Neuronal stem cell (in vitro differentiated cells): ENCODE results near the gene NAA20.

Source experiments
- DNase-seq: peaks from one replicate; pipeline ENCODE4 v3.0.0-alpha.2; 2013; ENCODE audit warnings: low spot score
- H2AFZ ChIP-seq: one replicate; pipeline ENCODE4 v1.6.1; 2013; ENCODE audit warnings: mild to moderate bottlenecking, low read length, inconsistent platforms
- H2AK5ac ChIP-seq: 2 replicates; pipeline ENCODE4 v1.6.1; 2013; ENCODE audit warnings: low read depth, mild to moderate bottlenecking, inconsistent platforms, low read length, moderate library complexity, mixed read lengths
- H2BK120ac ChIP-seq: 2 replicates; pipeline ENCODE4 v1.6.1; 2013; ENCODE audit warnings: low read depth, mild to moderate bottlenecking, inconsistent platforms, low read length, moderate library complexity, mixed read lengths
- H2BK12ac ChIP-seq: one replicate; pipeline ENCODE4 v1.6.1; 2013; ENCODE audit warnings: low read length, inconsistent platforms
- H2BK15ac ChIP-seq: 2 replicates; pipeline ENCODE4 v1.6.1; 2013; ENCODE audit warnings: mild to moderate bottlenecking, low read length, inconsistent platforms, mixed read lengths
- H2BK5ac ChIP-seq: one replicate; pipeline ENCODE4 v1.6.1; 2013; ENCODE audit warnings: inconsistent platforms, mild to moderate bottlenecking, low read length, moderate library complexity
- H3K14ac ChIP-seq: one replicate; pipeline ENCODE4 v1.6.1; 2013; ENCODE audit warnings: low read length, inconsistent platforms
- H3K18ac ChIP-seq: 2 replicates; pipeline ENCODE4 v1.6.1; 2013; ENCODE audit warnings: low read length, inconsistent platforms
- H3K23ac ChIP-seq: 2 replicates; pipeline ENCODE4 v1.6.1; 2013; ENCODE audit warnings: low read depth, mild to moderate bottlenecking, mixed read lengths, low read length, inconsistent platforms; ENCODE audit not compliant: poor library complexity
- H3K27ac ChIP-seq: replicated peaks from 3 replicates; pipeline ENCODE4 v1.5.1; 2013; ENCODE audit warnings: low read length, inconsistent platforms
- H3K27me3 ChIP-seq, 3 experiments: 2 replicates each; pipeline ENCODE4 v1.6.1; 2013; ENCODE audit warnings: low read length in 3 of 3, mild to moderate bottlenecking in 2 of 3, inconsistent platforms in 1 of 3, low read depth in 1 of 3, mixed read lengths in 1 of 3, moderate library complexity in 1 of 3; ENCODE audit not compliant: control insufficient read depth in 3 of 3, insufficient read depth in 3 of 3
- H3K36me3 ChIP-seq, 2 donors: replicated peaks in 1 of 2; 2 replicates each; pipeline ENCODE4 v1.6.1; 2013; ENCODE audit warnings: low read length in 2 of 2; ENCODE audit not compliant: control insufficient read depth in 2 of 2, insufficient read depth in 2 of 2
- H3K4ac ChIP-seq: 2 replicates; pipeline ENCODE4 v1.6.1; 2013; ENCODE audit warnings: inconsistent platforms, mild to moderate bottlenecking, low read length, moderate library complexity
- H3K4me1 ChIP-seq, 2 donors: 1 replicate in 1 of 2; 2 replicates in 1 of 2; pipeline ENCODE4 v1.6.1; 2013; ENCODE audit warnings: low read length in 2 of 2, low read depth in 1 of 2; ENCODE audit not compliant: control insufficient read depth in 2 of 2, insufficient read depth in 1 of 2
- H3K4me2 ChIP-seq: one replicate; pipeline ENCODE4 v1.6.1; 2013; ENCODE audit warnings: mild to moderate bottlenecking, low read length, inconsistent platforms; ENCODE audit not compliant: insufficient read depth, poor library complexity, severe bottlenecking
- H3K4me3 ChIP-seq, 2 donors: 2 replicates each; pipeline ENCODE4 v1.5.1; 2013; ENCODE audit warnings: low read length in 2 of 2, mild to moderate bottlenecking in 2 of 2, inconsistent platforms in 1 of 2, moderate library complexity in 1 of 2
- H3K79me1 ChIP-seq: one replicate; pipeline ENCODE4 v1.6.1; 2013; ENCODE audit warnings: low read depth, mild to moderate bottlenecking, inconsistent platforms, low read length, moderate library complexity
- H3K9ac ChIP-seq: one replicate; pipeline ENCODE4 v1.6.1; 2013; ENCODE audit warnings: mild to moderate bottlenecking, low read depth, low read length, inconsistent platforms; ENCODE audit not compliant: poor library complexity
- H3K9me3 ChIP-seq, 2 donors: replicated peaks in 1 of 2; 2 replicates each; pipeline versions ENCODE3 to v1.6.1; 2013; ENCODE audit warnings: low read length in 2 of 2, mild to moderate bottlenecking in 2 of 2, inconsistent platforms in 1 of 2, low read depth in 1 of 2, mixed read lengths in 1 of 2, moderate library complexity in 1 of 2; ENCODE audit not compliant: control insufficient read depth in 2 of 2, insufficient read depth in 1 of 2
- H4K8ac ChIP-seq: one replicate; pipeline ENCODE4 v1.6.1; 2013; ENCODE audit warnings: low read depth, mild to moderate bottlenecking, inconsistent platforms, low read length, moderate library complexity
- H4K91ac ChIP-seq: one replicate; pipeline ENCODE4 v1.6.1; 2013; ENCODE audit warnings: low read length, low read depth, mild to moderate bottlenecking, inconsistent platforms; ENCODE audit not compliant: poor library complexity
- WGBS, 2 donors: extraction: QIAGEN DNeasy Blood & Tissue Kit; methylation state at CpG; one replicate each; pipeline ENCODE4 v1.1.7; 2013; ENCODE audit warnings: missing lambda C conversion rate in 2 of 2, mixed read lengths in 1 of 2; ENCODE audit not compliant: insufficient read length in 2 of 2, insufficient replicate concordance in 1 of 2; ENCODE audit errors: extremely low coverage in 2 of 2; 5-methylcytosine and 5-hydroxymethylcytosine counted together

NAA20 gene

DNA sequence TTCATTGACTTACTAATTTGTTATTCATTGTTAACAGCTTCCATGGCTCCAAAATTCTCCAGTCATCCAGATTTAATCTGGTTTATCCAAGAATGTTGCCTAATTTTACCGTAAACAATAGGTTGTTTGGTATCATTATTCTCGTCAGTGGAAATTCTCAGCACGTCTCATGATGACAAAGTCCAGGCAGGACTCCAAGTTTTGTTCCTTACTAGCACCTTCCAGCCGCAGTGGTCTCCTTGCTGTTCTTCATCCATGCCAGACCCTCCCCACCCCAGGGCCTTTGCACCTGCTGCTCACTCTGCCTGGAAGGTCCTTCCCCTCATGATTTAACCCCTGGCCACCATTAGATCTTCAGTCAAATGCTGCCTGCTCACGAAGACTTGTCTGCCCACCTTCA lies 48.1 kb upstream of the NAA20 start:
- H2AFZ ChIP-seq: no peak overlapping the region
- no CpG with 5 or more reads among the region's 5 CpGs for WGBS, 2 donors
- peak overlapping the region; percentile 31 for H4K91ac ChIP-seq
- H2BK15ac ChIP-seq: no peak overlapping the region
- H3K18ac ChIP-seq: no peak overlapping the region
- peaks cover 0 to 2% of the 10 kb centered on the region in 2 donors for H3K4me1 ChIP-seq
- H3K27ac ChIP-seq: no peak overlapping the region
- no peak overlapping the region for H3K9ac ChIP-seq
- no peak overlapping the region for H3K4ac ChIP-seq
- no peak overlapping the region for H2BK12ac ChIP-seq
- H3K23ac ChIP-seq: no peak overlapping the region
- H3K14ac ChIP-seq: no peak overlapping the region
- H2AK5ac ChIP-seq: no peak overlapping the region
- H3K4me2 ChIP-seq: no peak overlapping the region
- peaks cover 0 to 2% (median 0%) of the 10 kb centered on the region in 3 experiments for H3K27me3 ChIP-seq
- no peak for DNase-seq
- H2BK5ac ChIP-seq: no peak overlapping the region
- no peak overlapping the region for H3K4me3 ChIP-seq
- H2BK120ac ChIP-seq: no peak overlapping the region
- H4K8ac ChIP-seq: no peak overlapping the region
- H3K9me3 ChIP-seq: no peaks in the 10 kb centered on the region
- peaks cover 1 to 4% of the 10 kb centered on the region in 2 donors for H3K36me3 ChIP-seq
- H3K79me1 ChIP-seq: no peaks in the 10 kb centered on the region

DNA sequence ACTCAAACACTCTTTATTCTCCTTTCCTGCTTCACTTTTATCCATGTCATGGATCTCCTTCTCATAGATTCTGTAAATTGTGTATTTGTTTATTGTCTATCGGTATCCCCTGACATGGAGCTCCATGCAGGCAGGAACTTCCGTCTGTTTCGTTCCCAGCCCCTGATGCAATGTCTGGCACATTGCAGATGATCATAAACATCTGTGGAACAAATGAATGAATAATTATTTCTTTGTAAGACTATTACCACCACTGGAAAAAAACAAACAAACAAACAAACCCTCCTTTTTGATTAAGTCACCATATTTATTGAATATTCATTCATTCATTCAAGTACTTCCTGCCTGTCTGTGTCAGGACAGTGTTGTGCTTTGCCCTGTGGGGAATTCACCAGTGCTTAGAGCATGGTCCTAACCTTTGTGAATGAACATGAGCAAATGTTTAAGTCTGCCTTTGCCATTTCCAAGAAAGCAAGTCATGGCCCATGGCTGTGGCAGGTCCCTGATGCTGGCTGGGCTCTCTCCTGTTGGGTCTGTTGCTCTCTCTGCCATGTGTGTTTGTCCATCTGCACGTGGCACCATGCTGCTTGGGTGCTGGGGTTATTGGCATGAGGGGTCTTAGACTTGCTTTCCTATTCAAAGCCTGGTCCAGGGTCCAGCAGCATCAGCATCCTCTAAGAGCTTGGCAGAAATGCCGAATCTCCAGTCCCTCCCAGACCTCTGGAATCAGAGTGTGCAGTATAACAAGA lies 47.5 kb upstream of the NAA20 start:
- Histone ChIP-seq H3K23ac (no peak overlapping the region), H3K27me3 (peaks cover 0 to 6% (median 0%) of the 10 kb centered on the region in 3 experiments), H2BK120ac (no peak overlapping the region), H3K18ac (no peak overlapping the region), H2AK5ac (no peak overlapping the region), H3K4me2 (no peak overlapping the region), H3K9me3 (no peaks in the 10 kb centered on the region), H3K4me3 (no peak overlapping the region), H3K9ac (no peak overlapping the region), H2BK5ac (no peak overlapping the region), H3K27ac (no peak overlapping the region), H3K36me3 (peaks cover 1 to 4% of the 10 kb centered on the region in 2 donors), H3K14ac (no peak overlapping the region), H2AFZ (no peak overlapping the region), H2BK15ac (no peak overlapping the region), H2BK12ac (no peak overlapping the region), H3K4ac (no peak overlapping the region), H4K91ac (no peak overlapping the region), H3K4me1 (peaks cover 0 to under 1% of the 10 kb centered on the region in 2 donors), H4K8ac (no peak overlapping the region), H3K79me1 (no peaks in the 10 kb centered on the region)
- WGBS, 2 donors: no CpG with 5 or more reads among the region's 5 CpGs
- no peak for DNase-seq

DNA sequence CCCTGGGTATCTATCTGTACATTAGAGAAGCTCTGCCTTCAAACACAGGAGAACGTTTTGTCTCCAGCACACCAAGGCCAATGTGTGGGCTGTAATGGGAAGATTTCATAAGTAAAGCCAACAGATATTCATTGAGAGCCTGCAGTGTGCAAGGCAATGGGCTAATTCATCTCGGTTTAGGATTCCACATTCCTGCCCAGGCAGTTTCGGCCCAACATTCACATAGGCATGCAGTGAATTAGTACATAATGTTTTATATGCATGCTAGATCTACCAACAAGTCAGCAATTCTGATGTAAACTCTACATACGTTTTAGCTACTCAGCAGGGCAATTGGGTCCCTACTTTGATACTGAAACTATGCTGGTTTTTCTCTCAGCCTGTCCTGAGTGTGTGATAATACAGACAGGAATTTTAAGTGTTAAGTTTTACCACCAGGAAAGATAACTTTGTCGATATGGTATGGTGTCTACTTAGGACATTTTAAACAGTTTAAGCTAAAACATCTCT lies 46.9 kb upstream of the NAA20 start:
- H3K4ac ChIP-seq: no peak overlapping the region
- no peak for DNase-seq
- H3K79me1 ChIP-seq: no peaks in the 10 kb centered on the region
- H2BK5ac ChIP-seq: no peak overlapping the region
- H3K9ac ChIP-seq: no peak overlapping the region
- no peak overlapping the region for H3K27ac ChIP-seq
- H3K4me3 ChIP-seq: no peak overlapping the region
- H3K4me2 ChIP-seq: no peak overlapping the region
- no peak overlapping the region for H3K14ac ChIP-seq
- no peak overlapping the region for H3K23ac ChIP-seq
- no peak overlapping the region for H2BK120ac ChIP-seq
- peaks cover 0 to 6% (median 0%) of the 10 kb centered on the region in 3 experiments for H3K27me3 ChIP-seq
- no peak overlapping the region for H2BK12ac ChIP-seq
- H2BK15ac ChIP-seq: no peak overlapping the region
- H2AK5ac ChIP-seq: no peak overlapping the region
- H3K4me1 ChIP-seq: peaks cover 0 to 1% of the 10 kb centered on the region in 2 donors
- no peak overlapping the region for H4K8ac ChIP-seq
- H3K18ac ChIP-seq: no peak overlapping the region
- H2AFZ ChIP-seq: no peak overlapping the region
- no peaks in the 10 kb centered on the region for H3K9me3 ChIP-seq
- no CpG with 5 or more reads among the region's 5 CpGs for WGBS, 2 donors
- no peak overlapping the region for H4K91ac ChIP-seq
- H3K36me3 ChIP-seq: peaks cover 1 to 4% of the 10 kb centered on the region in 2 donors

DNA sequence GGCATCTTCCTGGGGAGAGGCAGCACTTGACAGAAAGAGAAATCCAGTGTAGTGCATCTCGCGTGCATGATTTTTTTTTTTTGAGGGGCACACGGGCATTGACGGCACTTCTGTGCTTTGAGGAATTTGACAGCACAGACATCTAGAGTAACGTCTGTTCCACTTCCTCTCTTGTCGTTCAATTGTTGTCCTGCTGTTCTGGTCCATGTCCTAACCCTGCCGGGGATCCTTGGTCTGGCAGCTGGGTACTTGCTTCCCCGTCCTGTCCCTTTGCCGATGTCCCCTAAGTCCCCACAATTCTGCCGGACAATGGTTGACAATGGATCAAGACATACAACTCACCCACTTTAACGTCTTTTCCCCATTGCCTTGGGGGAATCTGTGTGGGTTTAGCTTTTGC lies 46.0 kb upstream of the NAA20 start:
- no peak overlapping the region for H4K8ac ChIP-seq
- no peak overlapping the region for H3K23ac ChIP-seq
- no peak overlapping the region for H2BK5ac ChIP-seq
- H3K27me3 ChIP-seq: peaks cover 0 to 10% (median 0%) of the 10 kb centered on the region in 3 experiments
- WGBS, 2 donors: no CpG with 5 or more reads among the region's 11 CpGs
- no peak overlapping the region for H3K18ac ChIP-seq
- H3K4me2 ChIP-seq: no peak overlapping the region
- H3K9me3 ChIP-seq: no peaks in the 10 kb centered on the region
- H3K4ac ChIP-seq: no peak overlapping the region
- no peak overlapping the region for H2BK15ac ChIP-seq
- no peak overlapping the region for H2BK120ac ChIP-seq
- no peaks in the 10 kb centered on the region for H3K79me1 ChIP-seq
- H3K27ac ChIP-seq: no peak overlapping the region
- no peak overlapping the region for H3K4me3 ChIP-seq
- H4K91ac ChIP-seq: no peak overlapping the region
- no peak overlapping the region for H2AFZ ChIP-seq
- peaks cover 1 to 12% of the 10 kb centered on the region in 2 donors for H3K36me3 ChIP-seq
- H2AK5ac ChIP-seq: no peak overlapping the region
- no peak overlapping the region for H2BK12ac ChIP-seq
- DNase-seq: no peak
- peaks cover 0 to 5% of the 10 kb centered on the region in 2 donors for H3K4me1 ChIP-seq
- H3K14ac ChIP-seq: no peak overlapping the region
- H3K9ac ChIP-seq: no peak overlapping the region
